Suprapubic skin (tissue), 4 donors: Measurements from ENCODE around the gene SNX9.

ENCODE experiments used
- EP300 ChIP-seq: sonication (generic); formaldehyde crosslinking; IDR thresholded peaks from one replicate; pipeline ENCODE4 v1.6.1; 2017; ENCODE audit warnings: antibody characterized with exemption
- POLR2A ChIP-seq, 2 donors: fragments of 450-650 bp; IDR thresholded peaks; one replicate each; pipeline ENCODE4 v1.6.1; 2017; ENCODE audit warnings: antibody characterized with exemption in 2 of 2, mild to moderate bottlenecking in 2 of 2, moderate library complexity in 2 of 2
- POLR2AphosphoS5 ChIP-seq, 3 donors: sonication (generic); formaldehyde crosslinking; IDR thresholded peaks; one replicate each; pipeline ENCODE4 v1.6.1; 2017; ENCODE audit warnings: antibody characterized with exemption in 3 of 3
- TF ChIP-seq, protein P1 (sequence below), 2 donors: fragments of 200-600 bp in 1 of 2; fragments of 450-650 bp in 1 of 2; sonication (generic) in 1 of 2; IDR thresholded peaks; one replicate each; pipeline ENCODE4 v1.5.1; 2016 to 2019; ENCODE audit warnings: antibody characterized with exemption in 2 of 2, mild to moderate bottlenecking in 1 of 2, moderate library complexity in 1 of 2

DNA sequence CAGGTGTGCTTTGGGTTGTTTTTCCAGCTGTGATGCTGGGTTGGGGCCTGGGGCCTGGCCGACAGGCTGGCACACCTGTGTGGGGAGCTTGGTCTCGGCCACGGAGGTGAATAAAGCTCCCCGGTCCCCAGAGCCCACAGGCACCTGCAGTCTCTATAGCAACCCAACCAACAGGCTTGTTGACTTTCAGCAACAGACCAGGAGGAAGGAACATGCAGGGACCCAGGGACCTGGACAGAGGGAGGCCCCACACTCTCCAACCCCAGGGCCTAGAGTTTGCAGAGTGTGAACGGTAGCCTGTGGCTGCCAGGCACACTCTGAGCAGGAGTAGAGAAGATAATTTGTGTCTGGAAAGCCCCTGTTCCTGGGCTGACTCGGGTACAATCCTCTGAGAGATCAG, 144.0 kb downstream of the SNX9 start:
- TF ChIP-seq, protein P1, sequence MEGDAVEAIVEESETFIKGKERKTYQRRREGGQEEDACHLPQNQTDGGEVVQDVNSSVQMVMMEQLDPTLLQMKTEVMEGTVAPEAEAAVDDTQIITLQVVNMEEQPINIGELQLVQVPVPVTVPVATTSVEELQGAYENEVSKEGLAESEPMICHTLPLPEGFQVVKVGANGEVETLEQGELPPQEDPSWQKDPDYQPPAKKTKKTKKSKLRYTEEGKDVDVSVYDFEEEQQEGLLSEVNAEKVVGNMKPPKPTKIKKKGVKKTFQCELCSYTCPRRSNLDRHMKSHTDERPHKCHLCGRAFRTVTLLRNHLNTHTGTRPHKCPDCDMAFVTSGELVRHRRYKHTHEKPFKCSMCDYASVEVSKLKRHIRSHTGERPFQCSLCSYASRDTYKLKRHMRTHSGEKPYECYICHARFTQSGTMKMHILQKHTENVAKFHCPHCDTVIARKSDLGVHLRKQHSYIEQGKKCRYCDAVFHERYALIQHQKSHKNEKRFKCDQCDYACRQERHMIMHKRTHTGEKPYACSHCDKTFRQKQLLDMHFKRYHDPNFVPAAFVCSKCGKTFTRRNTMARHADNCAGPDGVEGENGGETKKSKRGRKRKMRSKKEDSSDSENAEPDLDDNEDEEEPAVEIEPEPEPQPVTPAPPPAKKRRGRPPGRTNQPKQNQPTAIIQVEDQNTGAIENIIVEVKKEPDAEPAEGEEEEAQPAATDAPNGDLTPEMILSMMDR (IDR thresholded peaks at IDR 0.05) = no peak
- TF ChIP-seq POLR2A (IDR thresholded peaks at IDR 0.05) (no peak), EP300 (no peak), POLR2AphosphoS5 (IDR thresholded peaks at IDR 0.05) (no peak)
